ENCODE data around the gene SRSF6. TPM values are rescaled to one million over a fixed set of nuclear protein-coding genes. Genes with fewer than 3 reads are reported as not detected.

The SRSF6 gene
- total and polyA plus RNA-seq, 10 of the 15 experiments (the other 5 are each of a cell fraction or from before 2014, with no cell fraction given) = 57.2 to 191 (median 108) TPM

DNA sequence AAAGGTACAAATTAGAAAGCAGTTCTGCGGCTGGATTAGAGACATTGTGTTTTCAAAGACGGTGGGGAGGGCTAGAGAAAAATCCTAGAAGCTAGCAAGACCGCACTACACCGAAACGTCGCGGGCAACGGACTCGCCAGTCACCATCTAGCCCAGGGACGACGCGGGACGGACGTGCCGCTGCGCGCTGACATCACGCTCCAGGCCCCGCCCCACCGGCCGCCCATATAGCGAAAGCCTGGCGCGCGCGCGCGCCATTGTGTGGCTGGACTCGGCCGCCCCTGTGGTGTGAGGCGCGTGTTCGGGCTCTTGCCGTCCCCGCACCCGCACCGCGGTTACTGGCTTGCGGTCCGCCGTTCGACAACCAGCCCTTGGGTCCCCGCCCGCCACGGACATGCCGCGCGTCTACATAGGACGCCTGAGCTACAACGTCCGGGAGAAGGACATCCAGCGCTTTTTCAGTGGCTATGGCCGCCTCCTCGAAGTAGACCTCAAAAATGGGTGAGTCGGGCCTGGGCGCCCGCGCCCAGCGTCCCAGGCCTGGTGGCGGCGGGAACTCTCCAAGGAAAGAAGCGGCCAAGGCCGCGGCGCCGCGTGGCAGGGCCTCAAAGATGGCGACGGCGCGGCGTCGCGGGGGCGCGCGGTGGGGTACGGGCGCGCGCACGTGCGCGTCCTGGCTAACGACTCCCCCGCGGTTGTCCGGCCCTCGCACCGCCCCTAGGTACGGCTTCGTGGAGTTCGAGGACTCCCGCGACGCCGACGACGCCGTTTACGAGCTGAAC is at the start of gene SRSF6 (continued):
- peak; percentile 79 for TF ChIP-seq BACH1 (IDR thresholded peaks at IDR 0.05; ENCODE audit: borderline replicate concordance)
- TF ChIP-seq, protein P1, sequence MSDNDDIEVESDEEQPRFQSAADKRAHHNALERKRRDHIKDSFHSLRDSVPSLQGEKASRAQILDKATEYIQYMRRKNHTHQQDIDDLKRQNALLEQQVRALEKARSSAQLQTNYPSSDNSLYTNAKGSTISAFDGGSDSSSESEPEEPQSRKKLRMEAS (IDR thresholded peaks at IDR 0.05; ENCODE audit: low read depth, low read length) = peak; percentile 60; the same call in 1 of the 2 replicates
- no peak for TF ChIP-seq BMI1 (IDR thresholded peaks at IDR 0.05; ENCODE audit: borderline replicate concordance)
- TF ChIP-seq STAT1 (conservative IDR thresholded peaks at IDR 0.05) = no peak
- TF ChIP-seq SMAD5 (IDR thresholded peaks at IDR 0.05; ENCODE audit: low read depth) = peak; percentile 98
- TF ChIP-seq, protein P2, sequence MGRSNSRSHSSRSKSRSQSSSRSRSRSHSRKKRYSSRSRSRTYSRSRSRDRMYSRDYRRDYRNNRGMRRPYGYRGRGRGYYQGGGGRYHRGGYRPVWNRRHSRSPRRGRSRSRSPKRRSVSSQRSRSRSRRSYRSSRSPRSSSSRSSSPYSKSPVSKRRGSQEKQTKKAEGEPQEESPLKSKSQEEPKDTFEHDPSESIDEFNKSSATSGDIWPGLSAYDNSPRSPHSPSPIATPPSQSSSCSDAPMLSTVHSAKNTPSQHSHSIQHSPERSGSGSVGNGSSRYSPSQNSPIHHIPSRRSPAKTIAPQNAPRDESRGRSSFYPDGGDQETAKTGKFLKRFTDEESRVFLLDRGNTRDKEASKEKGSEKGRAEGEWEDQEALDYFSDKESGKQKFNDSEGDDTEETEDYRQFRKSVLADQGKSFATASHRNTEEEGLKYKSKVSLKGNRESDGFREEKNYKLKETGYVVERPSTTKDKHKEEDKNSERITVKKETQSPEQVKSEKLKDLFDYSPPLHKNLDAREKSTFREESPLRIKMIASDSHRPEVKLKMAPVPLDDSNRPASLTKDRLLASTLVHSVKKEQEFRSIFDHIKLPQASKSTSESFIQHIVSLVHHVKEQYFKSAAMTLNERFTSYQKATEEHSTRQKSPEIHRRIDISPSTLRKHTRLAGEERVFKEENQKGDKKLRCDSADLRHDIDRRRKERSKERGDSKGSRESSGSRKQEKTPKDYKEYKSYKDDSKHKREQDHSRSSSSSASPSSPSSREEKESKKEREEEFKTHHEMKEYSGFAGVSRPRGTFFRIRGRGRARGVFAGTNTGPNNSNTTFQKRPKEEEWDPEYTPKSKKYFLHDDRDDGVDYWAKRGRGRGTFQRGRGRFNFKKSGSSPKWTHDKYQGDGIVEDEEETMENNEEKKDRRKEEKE (IDR thresholded peaks at IDR 0.05) = no peak; the same call in 1 of the 2 replicates
- TF ChIP-seq JUNB (IDR thresholded peaks at IDR 0.05) = no peak
- TF ChIP-seq ATF7 (IDR thresholded peaks at IDR 0.05; ENCODE audit: low read depth) = peak; percentile 37
- TF ChIP-seq RBBP5 (conservative IDR thresholded peaks at IDR 0.05) = no peak
- TF ChIP-seq NR2C2 (IDR thresholded peaks at IDR 0.05; ENCODE audit: borderline replicate concordance, control insufficient read depth, insufficient read length, low read depth) = no peak
- TF ChIP-seq, protein P3, sequence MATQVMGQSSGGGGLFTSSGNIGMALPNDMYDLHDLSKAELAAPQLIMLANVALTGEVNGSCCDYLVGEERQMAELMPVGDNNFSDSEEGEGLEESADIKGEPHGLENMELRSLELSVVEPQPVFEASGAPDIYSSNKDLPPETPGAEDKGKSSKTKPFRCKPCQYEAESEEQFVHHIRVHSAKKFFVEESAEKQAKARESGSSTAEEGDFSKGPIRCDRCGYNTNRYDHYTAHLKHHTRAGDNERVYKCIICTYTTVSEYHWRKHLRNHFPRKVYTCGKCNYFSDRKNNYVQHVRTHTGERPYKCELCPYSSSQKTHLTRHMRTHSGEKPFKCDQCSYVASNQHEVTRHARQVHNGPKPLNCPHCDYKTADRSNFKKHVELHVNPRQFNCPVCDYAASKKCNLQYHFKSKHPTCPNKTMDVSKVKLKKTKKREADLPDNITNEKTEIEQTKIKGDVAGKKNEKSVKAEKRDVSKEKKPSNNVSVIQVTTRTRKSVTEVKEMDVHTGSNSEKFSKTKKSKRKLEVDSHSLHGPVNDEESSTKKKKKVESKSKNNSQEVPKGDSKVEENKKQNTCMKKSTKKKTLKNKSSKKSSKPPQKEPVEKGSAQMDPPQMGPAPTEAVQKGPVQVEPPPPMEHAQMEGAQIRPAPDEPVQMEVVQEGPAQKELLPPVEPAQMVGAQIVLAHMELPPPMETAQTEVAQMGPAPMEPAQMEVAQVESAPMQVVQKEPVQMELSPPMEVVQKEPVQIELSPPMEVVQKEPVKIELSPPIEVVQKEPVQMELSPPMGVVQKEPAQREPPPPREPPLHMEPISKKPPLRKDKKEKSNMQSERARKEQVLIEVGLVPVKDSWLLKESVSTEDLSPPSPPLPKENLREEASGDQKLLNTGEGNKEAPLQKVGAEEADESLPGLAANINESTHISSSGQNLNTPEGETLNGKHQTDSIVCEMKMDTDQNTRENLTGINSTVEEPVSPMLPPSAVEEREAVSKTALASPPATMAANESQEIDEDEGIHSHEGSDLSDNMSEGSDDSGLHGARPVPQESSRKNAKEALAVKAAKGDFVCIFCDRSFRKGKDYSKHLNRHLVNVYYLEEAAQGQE (IDR thresholded peaks at IDR 0.05; ENCODE audit: low read depth, low read length) = no peak
- peak; percentile 89; the same call in 1 of the 2 replicates for TF ChIP-seq RB1 (IDR thresholded peaks at IDR 0.05; ENCODE audit: borderline replicate concordance)
- TF ChIP-seq ZNF622 (IDR thresholded peaks at IDR 0.05) = no peak
- peak; percentile 95 for TF ChIP-seq GATAD2B (conservative IDR thresholded peaks at IDR 0.05; ENCODE audit: low read depth)
- no peak for TF ChIP-seq EED (IDR thresholded peaks at IDR 0.05; ENCODE audit: low read depth)
- TF ChIP-seq, protein P4, sequence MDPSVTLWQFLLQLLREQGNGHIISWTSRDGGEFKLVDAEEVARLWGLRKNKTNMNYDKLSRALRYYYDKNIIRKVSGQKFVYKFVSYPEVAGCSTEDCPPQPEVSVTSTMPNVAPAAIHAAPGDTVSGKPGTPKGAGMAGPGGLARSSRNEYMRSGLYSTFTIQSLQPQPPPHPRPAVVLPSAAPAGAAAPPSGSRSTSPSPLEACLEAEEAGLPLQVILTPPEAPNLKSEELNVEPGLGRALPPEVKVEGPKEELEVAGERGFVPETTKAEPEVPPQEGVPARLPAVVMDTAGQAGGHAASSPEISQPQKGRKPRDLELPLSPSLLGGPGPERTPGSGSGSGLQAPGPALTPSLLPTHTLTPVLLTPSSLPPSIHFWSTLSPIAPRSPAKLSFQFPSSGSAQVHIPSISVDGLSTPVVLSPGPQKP (IDR thresholded peaks at IDR 0.05; ENCODE audit: low read depth, low read length) = 0 out of 2 replicates have a peak, but pooled peaks have one; percentile 53
- no peak for TF ChIP-seq KAT2A (conservative IDR thresholded peaks at IDR 0.05; ENCODE audit: control insufficient read depth, low read depth, low read length)
- TF ChIP-seq, protein P5, sequence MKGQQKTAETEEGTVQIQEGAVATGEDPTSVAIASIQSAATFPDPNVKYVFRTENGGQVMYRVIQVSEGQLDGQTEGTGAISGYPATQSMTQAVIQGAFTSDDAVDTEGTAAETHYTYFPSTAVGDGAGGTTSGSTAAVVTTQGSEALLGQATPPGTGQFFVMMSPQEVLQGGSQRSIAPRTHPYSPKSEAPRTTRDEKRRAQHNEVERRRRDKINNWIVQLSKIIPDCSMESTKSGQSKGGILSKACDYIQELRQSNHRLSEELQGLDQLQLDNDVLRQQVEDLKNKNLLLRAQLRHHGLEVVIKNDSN (IDR thresholded peaks at IDR 0.05; ENCODE audit: borderline replicate concordance, extremely low read length, insufficient read depth, low read depth, low read length) = peak; percentile 21
- TF ChIP-seq SREBF2 (IDR thresholded peaks at IDR 0.05; ENCODE audit: low read length) = no peak
- TF ChIP-seq MYC (IDR thresholded peaks at IDR 0.05; ENCODE audit: insufficient read depth, insufficient read length, insufficient replicate concordance, low read length, severe bottlenecking) = peak; percentile 99
- TF ChIP-seq KLF5 (IDR thresholded peaks at IDR 0.05; ENCODE audit: partially characterized antibody) = peak; percentile 92
